CD1c-positive myeloid dendritic cell (primary cell): Measurements from ENCODE around the gene ID1.
"Not testable (repeated sequence)": the region's sequence is repeated elsewhere in the genome, so short reads cannot be mapped to it uniquely, and the experiment has no call there.

Experiments
- DNase-seq: peaks from one replicate; pipeline ENCODE4 v3.0.0-alpha.2; 2016; ENCODE audit errors: extremely low spot score

ID1 gene

DNA sequence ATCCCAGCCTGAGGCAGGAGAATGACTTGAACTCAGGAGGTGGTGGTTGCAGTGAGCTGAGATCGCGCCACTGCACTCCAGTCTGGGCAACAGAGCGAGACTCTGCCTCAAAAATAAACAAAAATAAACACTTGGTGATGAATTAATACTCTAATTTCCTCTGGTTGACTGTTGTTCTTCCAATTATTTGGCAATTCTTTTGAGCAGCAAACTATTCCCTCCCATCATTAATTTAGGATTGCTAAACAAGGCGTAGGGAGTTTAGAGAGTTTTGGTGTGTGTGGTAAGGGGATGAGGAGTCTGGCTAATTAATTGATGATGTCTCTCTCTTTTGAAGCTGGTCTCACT, 2.7 kb upstream of the ID1 start:
- DNase-seq: no peak

DNA sequence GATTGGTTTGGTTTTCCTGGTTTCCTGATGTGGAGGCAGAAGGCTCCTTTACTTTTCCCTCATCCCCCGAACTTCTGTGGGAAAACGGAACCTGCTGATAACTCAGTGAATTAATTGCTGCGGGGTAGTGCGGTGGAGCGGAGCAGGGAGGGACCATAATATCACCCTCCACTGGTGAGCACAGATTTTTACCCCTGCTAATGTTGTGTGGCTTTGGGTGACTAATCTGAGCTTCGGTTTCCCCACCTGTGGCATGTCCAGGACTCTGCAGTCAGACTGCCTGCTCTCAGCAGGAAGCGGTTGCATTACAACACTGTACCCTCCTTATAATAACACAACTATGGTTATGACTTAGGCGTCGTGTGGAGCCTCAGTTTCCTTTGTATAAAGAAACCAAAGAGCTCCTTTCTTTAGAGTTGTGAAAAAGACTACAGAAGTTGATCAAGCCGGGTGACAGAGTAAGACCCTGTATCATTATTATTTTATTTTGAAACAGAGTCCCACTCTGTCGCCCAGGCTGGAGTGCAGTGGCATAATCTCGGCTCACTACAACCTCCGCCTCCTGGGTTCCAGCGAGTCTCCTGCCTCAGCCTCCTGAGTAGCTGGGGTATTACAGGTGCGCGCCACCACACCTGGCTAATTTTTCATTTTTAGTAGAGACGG, 2.2 kb upstream of the ID1 start:
- peak; percentile 33 for DNase-seq

- DNase-seq: peak; percentile 94
Observed at GRCh38 chr20:31603822-31604566, 1.1 kb upstream of the ID1 start.

DNA sequence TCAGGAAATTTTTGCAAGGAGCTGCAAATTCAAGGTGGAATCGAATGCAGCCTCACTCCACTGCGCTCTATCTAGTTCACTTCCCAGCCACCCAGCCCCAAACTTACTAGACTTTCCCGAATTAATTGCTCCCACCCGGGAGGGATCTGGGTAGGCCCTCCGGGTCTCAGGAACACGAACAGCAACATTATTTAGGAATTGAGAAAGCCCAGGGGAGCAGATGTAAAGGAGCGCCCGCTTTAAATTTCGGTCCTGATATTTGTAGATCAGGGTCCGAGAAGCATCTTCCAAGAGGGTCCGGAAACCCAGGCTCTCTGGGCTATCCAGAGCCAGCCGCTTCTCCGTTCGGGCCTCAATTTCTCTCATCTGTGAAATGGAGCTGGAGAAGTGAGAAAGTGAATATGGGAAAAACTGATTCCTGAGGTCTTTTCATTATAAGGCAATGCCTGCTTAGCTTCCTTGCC, 490 bp upstream of the ID1 start:
- DNase-seq: no peak

DNA sequence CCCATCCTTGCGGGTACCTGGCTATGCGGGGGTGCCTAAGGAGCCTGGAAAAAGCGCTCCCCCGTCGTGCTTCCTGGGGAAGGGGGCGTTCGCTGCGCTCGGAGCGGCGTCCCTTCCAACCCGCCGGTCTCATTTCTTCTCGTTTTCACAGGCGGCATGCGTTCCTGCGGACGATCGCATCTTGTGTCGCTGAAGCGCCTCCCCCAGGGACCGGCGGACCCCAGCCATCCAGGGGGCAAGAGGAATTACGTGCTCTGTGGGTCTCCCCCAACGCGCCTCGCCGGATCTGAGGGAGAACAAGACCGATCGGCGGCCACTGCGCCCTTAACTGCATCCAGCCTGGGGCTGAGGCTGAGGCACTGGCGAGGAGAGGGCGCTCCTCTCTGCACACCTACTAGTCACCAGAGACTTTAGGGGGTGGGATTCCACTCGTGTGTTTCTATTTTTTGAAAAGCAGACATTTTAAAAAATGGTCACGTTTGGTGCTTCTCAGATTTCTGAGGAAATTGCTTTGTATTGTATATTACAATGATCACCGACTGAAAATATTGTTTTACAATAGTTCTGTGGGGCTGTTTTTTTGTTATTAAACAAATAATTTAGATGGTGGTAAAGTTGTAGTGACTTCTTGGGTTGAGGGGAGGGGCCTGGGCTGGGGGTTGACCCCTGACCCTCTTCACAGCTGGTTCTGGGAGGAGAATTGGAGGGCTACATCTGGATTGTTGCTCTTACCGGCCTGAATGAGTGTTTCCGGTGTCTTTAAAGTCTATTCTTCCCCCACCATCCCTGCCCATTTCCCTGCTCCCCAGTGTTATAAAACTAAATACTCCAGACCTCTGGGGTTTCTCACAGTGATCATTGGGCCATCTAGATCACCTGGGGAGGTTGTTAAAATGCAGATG, 1.1 kb downstream of the ID1 start:
- DNase-seq: peak; percentile 18

DNA sequence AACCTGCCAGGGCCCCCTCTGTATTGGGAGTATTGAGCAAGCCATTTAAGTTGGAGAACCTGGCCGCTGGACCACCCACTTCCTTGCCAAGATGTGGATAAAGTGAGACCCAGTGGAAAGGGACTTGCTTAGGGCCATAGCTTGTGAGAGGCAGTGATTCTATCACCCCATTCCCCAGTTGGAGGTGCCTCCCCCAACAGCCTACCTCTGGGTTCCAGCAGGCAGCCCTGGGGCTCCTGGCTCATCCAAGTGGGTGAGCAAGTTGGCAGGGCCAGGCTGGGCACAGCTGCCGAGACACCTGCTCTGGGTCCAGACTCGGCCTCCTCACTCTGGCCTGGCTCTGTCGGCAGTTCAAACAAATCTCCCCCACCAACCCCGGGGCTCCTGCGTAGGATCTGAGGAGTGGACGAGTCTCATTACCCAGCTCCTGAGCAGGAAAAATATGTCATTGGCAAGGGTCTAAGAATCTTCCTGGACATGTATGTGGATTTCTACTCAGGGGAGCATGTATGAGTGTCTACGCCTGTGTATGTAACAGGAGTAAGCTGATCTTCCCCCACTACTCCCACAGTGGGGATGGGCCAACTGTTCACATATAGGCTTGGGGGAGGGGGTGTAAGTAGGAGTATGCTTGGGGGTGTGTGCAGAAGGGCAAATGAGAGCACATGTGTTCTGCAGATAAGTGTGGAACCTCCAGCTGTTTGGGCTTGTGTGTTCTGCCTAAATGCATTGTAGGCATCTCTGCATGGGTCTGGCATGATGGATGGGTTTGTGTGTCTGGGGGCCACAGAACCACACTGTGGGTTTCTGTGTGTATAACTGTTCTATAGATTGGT, 1.9 kb downstream of the ID1 start:
- no peak for DNase-seq

- DNase-seq: no peak
Observed at GRCh38 chr20:31607640-31608250, 2.7 kb downstream of the ID1 start.

GRCh38 chr20:31608251-31608945, 3.3 kb downstream of the ID1 start:
- DNase-seq: peak; percentile 40

DNA sequence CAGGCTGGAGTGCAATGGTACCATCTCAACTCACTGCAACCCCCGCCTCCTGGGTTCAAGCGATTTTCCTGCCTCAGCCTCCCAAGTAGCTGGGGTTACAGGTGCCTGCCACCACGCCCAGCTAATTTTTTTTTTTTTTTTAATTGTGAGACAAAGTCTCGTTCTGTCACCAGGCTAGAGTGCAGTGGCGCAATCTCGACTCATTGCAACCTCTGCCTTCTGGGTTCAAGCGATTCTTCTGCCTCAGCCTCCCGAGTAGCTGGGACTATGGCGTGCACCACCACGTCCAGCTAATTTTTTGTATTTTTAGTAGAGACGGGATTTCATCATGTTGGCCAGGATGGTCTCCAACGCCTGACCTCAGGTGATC, 7.2 kb downstream of the ID1 start:
- DNase-seq: not testable (repeated sequence)

DNA sequence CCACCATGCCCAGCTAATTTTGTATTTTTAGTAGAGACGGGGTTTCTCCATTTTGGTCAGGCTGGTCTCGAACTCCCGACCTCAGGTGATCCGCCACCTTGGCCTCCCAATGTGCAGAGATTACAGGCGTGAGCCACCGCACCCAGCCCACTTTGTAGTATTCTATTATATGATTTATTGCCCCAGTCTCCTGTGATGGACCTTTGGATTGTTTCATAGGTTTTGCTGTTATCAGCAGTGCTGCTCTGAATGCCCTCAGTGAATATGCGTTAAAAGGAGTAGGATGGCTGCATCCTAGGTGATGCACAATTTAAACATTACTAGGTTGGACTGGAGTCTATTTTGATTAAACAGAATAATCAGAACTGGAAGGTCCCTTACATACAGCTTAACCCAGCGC, 10.3 kb downstream of the ID1 start:
- DNase-seq: no peak

DNA sequence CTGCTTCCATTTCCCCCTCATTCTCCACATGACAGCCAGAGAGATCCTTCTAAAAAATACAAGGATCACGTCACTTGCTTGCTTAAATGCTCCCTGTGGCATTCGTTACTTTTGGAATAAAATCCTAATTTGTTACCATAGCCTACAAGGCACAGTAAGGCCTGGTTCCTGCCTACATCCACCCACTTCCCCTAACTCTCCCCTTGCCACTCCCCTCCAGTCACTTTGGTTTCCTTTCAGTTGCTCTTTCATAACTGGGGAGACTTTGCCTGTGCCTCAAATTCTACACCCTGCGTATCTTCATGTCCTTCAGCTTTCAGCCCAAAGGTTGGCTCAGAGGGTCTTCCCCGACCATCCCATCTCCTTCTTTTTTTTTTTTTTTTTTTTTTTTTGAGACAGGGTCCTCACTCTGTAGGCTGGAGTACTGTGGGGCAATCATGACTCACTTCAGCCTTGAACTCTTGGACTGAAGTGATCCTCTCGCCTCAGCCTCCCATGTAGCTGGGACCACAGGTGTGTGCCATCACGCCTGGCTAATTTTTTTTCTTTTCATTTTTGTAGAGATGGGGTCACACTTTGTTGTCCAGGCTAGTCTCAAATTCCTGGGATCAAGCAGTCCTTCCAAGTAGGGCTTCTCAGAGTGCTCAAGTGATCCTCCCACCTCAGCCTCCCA, 12.5 kb downstream of the ID1 start:
- DNase-seq: peak; percentile 61

GRCh38 chr20:31620246-31620645, 15.2 kb downstream of the ID1 start:
- no peak for DNase-seq

- not testable (repeated sequence) for DNase-seq
Observed at GRCh38 chr20:31623123-31623505, 18.0 kb downstream of the ID1 start.

GRCh38 chr20:31626534-31626933, 21.4 kb downstream of the ID1 start:
- DNase-seq: not testable (repeated sequence)

DNA sequence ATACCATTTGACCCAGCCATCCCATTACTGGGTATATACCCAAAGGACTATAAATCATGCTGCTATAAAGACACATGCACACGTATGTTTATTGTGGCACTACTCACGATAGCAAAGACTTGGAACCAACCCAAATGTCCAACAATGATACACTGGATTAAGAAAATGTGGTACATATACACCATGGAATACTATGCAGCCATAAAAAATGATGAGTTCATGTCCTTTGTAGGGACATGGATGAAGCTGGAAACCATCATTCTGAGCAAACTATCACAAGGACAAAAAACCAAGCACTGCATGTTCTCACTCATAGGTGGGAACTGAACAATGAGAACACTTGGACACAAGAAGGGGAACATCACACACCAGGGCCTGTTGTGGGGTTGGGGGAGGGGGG, 23.0 kb downstream of the ID1 start:
- DNase-seq: not testable (repeated sequence)

GRCh38 chr20:31630187-31630790, 25.2 kb downstream of the ID1 start:
- DNase-seq: no peak

DNA sequence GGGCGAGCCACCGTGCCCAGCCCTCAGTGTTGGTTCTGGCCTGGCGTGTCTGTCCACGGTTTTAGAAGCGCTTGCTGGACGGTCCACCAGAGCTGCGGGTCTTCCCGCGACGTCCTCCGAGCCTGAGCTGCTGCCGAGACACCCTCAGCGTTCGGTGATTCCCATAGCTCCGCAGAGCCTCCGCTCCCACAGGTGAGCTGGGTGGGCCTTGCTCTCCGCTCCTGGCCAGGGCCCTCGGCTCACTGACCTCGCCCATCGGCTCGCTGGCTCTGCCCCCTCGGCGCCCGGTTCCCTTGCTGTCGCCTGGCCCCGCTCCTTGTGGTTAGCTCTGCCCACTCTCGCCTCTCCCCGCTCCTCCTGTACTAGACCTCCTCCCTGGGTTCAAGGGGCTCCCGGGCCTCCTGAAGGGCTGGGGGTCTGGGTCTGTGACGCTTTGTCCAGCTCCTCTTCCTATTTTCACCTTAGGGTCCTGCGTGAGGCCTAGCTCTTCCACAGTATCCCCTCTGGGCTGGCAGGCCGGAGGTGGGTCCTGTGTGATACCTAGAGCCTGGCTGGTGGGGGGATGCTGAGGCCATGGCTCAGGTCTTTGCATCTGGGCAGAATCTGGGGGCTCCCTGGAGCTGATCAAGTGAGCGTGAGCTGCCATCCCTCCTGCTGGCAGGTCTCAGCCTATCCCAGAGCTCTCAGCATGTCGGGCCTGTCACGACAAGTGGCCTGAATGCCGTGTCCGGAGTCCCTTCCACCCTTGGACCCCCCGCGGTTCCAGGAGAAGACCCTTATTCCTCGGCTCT, 27.7 kb downstream of the ID1 start:
- no peak for DNase-seq

DNA sequence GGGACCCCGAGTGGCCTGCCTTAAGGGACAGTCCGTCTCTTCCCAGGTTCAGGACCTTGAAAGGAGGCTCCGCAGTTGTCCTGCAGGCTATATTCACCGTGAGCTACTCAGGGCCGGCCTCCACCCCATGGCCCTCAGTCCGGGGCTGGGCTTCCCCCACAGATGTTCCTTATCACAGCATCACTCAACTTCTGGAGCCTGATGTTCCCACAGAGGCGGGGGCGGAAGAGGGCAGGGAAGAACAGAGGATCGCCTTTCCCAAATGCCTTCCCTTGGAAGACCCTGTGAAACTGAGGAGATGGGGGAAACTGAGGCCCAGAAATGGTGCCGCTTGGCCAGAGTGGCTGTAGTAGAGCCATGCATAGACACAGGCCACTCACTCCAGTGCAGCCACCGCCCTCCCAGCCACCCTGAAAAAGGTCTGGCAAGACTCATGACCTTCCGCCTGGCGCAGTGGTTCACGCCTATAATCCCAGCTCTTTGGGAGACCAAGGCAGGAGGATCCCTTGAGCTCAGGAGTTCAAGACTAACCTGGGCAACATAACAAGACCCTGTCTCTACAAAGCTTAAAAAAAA, 28.3 kb downstream of the ID1 start:
- no peak for DNase-seq
